ENCODE data around the gene DDX10.

The DDX10 gene

DNA sequence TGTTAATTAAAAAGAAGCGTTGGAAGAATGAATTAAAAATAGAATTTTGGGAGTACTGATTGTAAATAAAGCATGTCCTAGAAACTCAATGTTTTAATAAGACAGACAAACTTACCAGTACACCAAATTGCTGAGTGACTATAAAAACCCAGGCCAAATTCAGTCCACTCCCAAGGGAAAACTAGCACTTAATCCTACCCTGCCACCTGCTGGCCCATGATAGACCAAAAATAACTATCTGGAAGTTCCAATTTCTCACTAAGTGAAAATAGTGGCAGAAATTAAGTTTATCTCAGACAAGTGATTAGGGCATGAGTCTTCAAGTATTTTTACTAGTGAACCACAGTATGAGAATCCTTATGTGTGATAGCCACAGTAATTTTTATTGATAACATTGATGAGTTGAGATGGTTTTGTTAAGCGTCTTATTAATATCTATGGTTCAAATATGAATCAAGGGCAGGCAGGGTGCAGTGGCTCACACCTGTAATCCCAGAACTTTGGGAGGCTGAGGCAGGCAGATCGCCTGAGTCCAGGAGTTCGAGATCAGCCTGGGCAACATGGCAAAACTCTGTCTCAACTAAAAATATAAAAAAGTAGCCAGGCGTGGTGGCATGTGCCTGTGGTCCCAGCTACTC is 9.8 kb upstream of the DDX10 start:
- no peak overlapping the region for H3K4me3 ChIP-seq
- TF ChIP-seq, protein P1, sequence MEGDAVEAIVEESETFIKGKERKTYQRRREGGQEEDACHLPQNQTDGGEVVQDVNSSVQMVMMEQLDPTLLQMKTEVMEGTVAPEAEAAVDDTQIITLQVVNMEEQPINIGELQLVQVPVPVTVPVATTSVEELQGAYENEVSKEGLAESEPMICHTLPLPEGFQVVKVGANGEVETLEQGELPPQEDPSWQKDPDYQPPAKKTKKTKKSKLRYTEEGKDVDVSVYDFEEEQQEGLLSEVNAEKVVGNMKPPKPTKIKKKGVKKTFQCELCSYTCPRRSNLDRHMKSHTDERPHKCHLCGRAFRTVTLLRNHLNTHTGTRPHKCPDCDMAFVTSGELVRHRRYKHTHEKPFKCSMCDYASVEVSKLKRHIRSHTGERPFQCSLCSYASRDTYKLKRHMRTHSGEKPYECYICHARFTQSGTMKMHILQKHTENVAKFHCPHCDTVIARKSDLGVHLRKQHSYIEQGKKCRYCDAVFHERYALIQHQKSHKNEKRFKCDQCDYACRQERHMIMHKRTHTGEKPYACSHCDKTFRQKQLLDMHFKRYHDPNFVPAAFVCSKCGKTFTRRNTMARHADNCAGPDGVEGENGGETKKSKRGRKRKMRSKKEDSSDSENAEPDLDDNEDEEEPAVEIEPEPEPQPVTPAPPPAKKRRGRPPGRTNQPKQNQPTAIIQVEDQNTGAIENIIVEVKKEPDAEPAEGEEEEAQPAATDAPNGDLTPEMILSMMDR (IDR thresholded peaks at IDR 0.05): no peak
- DNase-seq (ENCODE audit: low spot score): no peak
- H3K27ac ChIP-seq: no peak overlapping the region

DNA sequence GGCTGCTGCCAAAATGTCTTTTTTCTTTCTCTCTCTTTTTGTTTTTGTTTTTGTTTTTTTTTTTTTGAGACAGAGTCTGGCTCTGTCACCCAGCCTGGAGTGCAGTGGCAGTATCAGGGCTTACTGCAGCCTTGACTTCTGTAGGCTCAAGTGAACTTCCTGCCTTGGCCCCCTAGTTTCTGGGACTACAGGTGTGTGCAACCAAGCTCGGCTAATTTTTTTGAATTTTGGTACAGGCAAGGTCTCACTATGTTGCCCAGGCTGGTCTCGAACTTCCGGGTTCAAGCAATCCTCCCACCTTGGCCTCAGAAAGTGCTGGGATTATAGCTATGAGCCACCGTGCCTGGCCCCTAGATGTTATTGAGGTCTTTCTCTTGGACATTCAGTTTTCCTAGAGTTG is 2.2 kb upstream of the DDX10 start:
- TF ChIP-seq, protein P1 (IDR thresholded peaks at IDR 0.05): no peak
- no peak overlapping the region for H3K4me3 ChIP-seq
- H3K27ac ChIP-seq: no peak overlapping the region
- no peak for DNase-seq (ENCODE audit: low spot score)

DNA sequence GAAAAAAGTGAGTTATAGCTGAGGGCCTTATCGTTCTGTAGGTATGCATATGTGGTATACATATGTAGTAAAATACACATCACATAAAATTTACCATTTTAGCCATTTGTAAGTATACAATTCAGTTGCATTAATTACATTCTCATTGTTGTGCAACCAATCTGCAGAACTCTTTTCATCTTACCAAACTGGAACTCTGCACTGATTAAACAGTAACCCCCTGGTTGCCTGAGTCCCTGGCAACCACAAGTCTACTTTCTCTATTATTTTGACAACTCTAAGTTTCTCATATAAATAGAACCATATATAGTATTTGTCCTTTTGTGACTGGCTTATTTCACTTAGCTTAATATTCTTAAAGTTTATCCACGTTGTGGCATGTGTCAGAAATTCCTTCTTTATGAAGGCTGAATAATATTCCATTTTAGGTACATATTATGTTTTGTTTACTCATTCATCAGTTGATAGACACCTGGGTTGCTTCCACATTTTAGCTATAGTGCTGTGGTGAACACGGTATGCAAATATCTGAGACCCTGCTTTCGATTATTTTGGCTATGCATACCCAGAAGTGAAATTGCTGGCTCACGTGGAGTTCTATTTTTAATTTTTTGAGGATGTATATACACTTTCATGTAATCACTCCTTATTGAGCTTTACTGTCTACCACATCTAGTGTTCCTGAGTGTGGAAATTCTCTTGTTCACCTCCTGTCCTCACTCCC is 1.6 kb upstream of the DDX10 start:
- no peak overlapping the region for H3K27ac ChIP-seq
- DNase-seq (ENCODE audit: low spot score): no peak
- no peak overlapping the region for H3K4me3 ChIP-seq
- TF ChIP-seq, protein P1 (IDR thresholded peaks at IDR 0.05): no peak

DNA sequence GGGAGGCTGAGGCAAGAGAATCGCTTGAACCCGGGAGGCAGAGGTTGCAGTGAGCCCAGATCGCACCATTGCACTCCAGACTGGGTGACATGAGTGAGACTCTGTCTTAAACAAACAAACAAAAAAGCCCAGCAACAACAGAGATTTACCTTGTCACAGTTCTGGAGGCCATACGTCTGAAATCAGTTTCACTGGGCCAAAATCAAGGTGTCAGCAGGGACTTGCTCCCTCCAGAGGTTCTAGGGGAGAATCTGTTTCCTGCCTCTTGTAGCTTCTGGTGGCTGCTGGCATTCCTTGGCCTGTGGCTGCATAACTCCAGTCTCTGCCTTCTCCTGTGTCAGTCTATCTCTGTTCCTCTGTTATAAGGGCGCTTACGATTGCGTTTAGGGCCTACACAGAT is 1.5 kb downstream of the DDX10 start:
- TF ChIP-seq, protein P1 (IDR thresholded peaks at IDR 0.05): no peak
- Histone ChIP-seq H3K27ac (no peak overlapping the region), H3K4me3 (peak overlapping the region; percentile 91)
- no peak for DNase-seq (ENCODE audit: low spot score)

DNA sequence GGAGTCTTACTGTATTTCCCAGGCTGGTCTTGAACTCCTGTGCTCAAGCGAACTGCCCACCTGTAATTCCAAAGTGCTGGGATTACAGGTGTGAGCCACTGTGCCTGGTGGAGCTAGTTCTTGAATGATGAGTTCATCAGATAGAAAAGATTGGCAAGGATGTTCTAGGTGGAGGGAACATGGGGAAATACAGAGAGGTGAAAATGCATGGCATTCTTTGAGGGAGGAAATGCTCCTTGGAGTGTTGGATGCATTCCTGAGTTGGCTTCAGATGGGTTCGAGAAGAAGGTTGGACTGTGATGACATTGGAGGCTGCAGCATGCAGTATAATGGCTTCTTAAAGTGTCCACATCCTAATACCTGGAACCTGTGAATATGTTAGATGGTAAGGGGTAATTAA is 4.4 kb downstream of the DDX10 start:
- H3K27ac ChIP-seq: no peak overlapping the region
- no peak overlapping the region for H3K4me3 ChIP-seq
- no peak for DNase-seq (ENCODE audit: low spot score)
- TF ChIP-seq, protein P1 (IDR thresholded peaks at IDR 0.05): no peak

DNA sequence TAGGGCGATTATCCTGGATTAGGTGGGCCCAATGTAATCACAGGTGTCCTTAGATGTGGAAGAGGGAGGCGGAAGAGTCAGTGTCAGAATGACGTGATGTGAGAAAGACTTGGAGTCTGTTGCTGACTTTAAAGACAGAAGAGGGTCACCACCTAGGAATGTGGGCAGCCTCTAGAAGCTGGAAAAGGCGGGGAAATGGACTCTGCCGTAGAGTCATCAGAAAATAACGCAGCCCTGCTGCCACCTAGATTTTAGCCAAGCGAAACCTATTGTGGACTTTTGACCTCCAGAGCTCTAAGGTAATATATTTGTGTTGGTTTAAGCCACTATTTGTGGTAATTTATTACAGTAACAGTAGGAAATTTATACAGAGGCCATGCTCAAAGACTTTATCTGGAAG is 4.8 kb downstream of the DDX10 start:
- no peak overlapping the region for H3K27ac ChIP-seq
- TF ChIP-seq, protein P1 (IDR thresholded peaks at IDR 0.05): no peak
- no peak for DNase-seq (ENCODE audit: low spot score)
- H3K4me3 ChIP-seq: no peak overlapping the region

DNA sequence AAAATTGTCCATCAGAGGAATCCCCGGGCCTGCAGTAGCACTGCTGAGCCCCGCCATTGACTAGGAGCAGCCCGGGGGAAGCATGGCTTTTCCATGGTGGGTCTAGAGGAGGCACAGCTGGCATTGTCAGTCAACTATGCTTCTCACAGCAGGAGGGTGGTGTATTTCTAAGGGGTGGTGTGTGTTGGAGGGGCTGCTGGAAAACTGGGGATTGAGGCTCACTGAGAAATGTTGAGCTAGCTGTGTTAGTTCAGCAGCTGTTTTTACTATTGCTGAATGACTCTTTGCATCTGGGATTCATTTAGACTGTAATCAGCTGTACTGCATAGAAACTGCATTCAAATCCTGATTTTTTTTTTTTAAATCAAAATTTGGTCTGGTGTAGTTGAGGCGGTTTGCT is 5.6 kb downstream of the DDX10 start:
- TF ChIP-seq, protein P1 (IDR thresholded peaks at IDR 0.05): no peak
- no peak overlapping the region for H3K27ac ChIP-seq
- no peak overlapping the region for H3K4me3 ChIP-seq
- DNase-seq (ENCODE audit: low spot score): no peak
